ENCODE results near the gene IL10. TPM values are rescaled to one million over a fixed set of nuclear protein-coding genes. Genes with fewer than 3 reads are reported as not detected.

The IL10 gene
- total and polyA plus RNA-seq, 8 donors: 0.05 to 0.81 (median 0.24) TPM; not detected in 1

GRCh38 chr1:206727981-206728696 is 44.2 kb downstream of the IL10 start:
- ATAC-seq (no peak), FAIRE-seq (no peak)
- TF ChIP-seq CTCF (IDR thresholded peaks at IDR 0.05): no peak

GRCh38 chr1:206725109-206725963 is 47.0 kb downstream of the IL10 start:
- Histone ChIP-seq H3K27ac (no peak overlapping the region), H3K4me3 (no peak overlapping the region), H3K27me3 (no peaks in the 10 kb centered on the region), H3K4me1 (peaks cover 19 to 43% (median 20%) of the 10 kb centered on the region in 3 donors), H3K36me3 (peaks cover 5 to 13% (median 9%) of the 10 kb centered on the region in 3 donors), H3K9me3 (no peaks in the 10 kb centered on the region)
- WGBS, 2 donors: 75 to 78% methylated on average over 9 of the region's 9 CpGs
- TF ChIP-seq CTCF (IDR thresholded peaks at IDR 0.05): peak; percentile 26 to 48 (median 40)
- FAIRE-seq (no peak), ATAC-seq (peak; percentile 42 to 71 (median 49)), DNase-seq (no peak)
- intact Hi-C loops (cut with DNase I): loop anchor here in 1 of 3 donors (5.0 kb wide), 1 partner anchor 187 kb away; no protein-coding TSS in a partner anchor

More at GRCh38 chr1:206727981-206728696, 44.2 kb downstream of the IL10 start:
- Histone ChIP-seq H3K4me1 (peaks cover 12 to 36% (median 17%) of the 10 kb centered on the region in 3 donors), H3K9me3 (no peaks in the 10 kb centered on the region), H3K4me3 (no peak overlapping the region), H3K27me3 (no peaks in the 10 kb centered on the region), H3K27ac (no peak overlapping the region), H3K36me3 (peaks cover 5 to 37% (median 36%) of the 10 kb centered on the region in 3 donors)
- DNase-seq: no peak
- intact Hi-C loops (cut with DNase I): loop anchor here in 1 of 3 donors (5.0 kb wide), 1 partner anchor 184 kb away; no protein-coding TSS in a partner anchor
- WGBS, 2 donors: 71 to 76% methylated on average over 8 of the region's 8 CpGs

- no peak for FAIRE-seq
- no peaks in the 10 kb centered on the region for H3K27me3 ChIP-seq
- intact Hi-C loops (cut with DNase I): no loop called here
- 31 to 45% methylated on average over 12 of the region's 12 CpGs for WGBS, 2 donors
- peak overlapping the region; percentile 50 to 81 (median 61) for H3K27ac ChIP-seq
- H3K4me3 ChIP-seq: no peak overlapping the region
- H3K4me1 ChIP-seq: peaks cover 19 to 43% (median 20%) of the 10 kb centered on the region in 3 donors
- peak in 4 of 6 donors; percentile 47 to 70 (median 65) for DNase-seq
- no peaks in the 10 kb centered on the region for H3K9me3 ChIP-seq
- TF ChIP-seq CTCF (IDR thresholded peaks at IDR 0.05): no peak
- peak; percentile 53 to 75 (median 71) for ATAC-seq
- H3K36me3 ChIP-seq: no peaks in the 10 kb centered on the region
Measured at GRCh38 chr1:206723805-206724472, 48.4 kb downstream of the IL10 start.

DNA sequence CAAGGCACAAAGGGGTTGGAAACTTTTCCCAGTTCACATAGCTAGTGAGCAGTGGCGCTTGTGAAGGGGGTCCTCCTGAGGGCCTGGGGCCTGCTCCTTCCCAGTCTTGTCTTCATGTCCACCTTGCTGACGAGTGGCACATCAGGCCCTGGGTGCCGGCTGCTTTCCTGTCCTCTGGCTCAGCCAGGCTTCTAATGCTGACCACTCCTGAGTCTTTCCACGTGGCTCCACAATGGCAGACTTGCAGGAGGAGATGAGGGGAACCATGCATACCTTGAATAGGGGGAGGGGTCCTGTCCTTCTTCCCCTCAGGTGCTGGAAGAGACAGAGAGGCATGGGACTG is 48.9 kb downstream of the IL10 start:
- FAIRE-seq (no peak), DNase-seq (peak in 1 of 6 donors; percentile 54), ATAC-seq (peak in 1 of 4 donors; percentile 2)
- 76 to 78% methylated on average over 4 of the region's 4 CpGs for WGBS, 2 donors
- no peak for TF ChIP-seq CTCF (IDR thresholded peaks at IDR 0.05)
- intact Hi-C loops (cut with DNase I): no loop called here
- H3K27ac ChIP-seq: peak overlapping the region; percentile 50 to 81 (median 61)
- no peaks in the 10 kb centered on the region for H3K36me3 ChIP-seq
- peaks cover 19 to 43% (median 20%) of the 10 kb centered on the region in 3 donors for H3K4me1 ChIP-seq
- H3K4me3 ChIP-seq: no peak overlapping the region
- no peaks in the 10 kb centered on the region for H3K27me3 ChIP-seq
- no peaks in the 10 kb centered on the region for H3K9me3 ChIP-seq
